HG03025 (cell line): Measurements from ENCODE around the gene OR2A2.
"Not testable (repeated sequence)": the region's sequence is repeated elsewhere in the genome, so short reads cannot be mapped to it uniquely, and the experiment has no call there.

Experiments
- ATAC-seq: cut with Tn5 transposase; IDR thresholded peaks from one replicate; pipeline ENCODE4 v1.9.1; 2021; ENCODE audit warnings: mild to moderate bottlenecking, moderate library complexity; ENCODE audit not compliant: unreplicated experiment, low FRiP score

The OR2A2 gene, protein sequence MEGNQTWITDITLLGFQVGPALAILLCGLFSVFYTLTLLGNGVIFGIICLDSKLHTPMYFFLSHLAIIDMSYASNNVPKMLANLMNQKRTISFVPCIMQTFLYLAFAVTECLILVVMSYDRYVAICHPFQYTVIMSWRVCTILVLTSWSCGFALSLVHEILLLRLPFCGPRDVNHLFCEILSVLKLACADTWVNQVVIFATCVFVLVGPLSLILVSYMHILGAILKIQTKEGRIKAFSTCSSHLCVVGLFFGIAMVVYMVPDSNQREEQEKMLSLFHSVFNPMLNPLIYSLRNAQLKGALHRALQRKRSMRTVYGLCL

DNA sequence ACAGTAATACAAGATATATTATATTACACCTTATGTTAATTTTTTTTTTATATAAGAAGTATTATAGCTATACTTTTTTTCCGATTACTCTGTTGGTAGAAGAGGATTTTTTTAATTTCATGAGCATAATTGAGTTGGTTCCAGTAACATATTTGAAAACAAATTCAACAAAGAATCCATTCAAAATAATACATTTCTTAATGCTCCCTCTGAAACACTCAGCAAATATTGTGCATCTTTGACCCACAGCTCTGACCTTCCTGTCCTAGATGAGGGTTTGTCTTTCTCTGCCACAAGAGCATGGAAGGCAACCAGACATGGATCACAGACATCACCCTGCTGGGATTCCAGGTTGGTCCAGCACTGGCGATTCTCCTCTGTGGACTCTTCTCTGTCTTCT lies at the start of gene OR2A2:
TSS of gene OR2A2 (plus strand) at position 301 of the 400 bp plus-strand sequence. CDS start at position 301, 0 bp downstream.
- no peak for ATAC-seq

DNA sequence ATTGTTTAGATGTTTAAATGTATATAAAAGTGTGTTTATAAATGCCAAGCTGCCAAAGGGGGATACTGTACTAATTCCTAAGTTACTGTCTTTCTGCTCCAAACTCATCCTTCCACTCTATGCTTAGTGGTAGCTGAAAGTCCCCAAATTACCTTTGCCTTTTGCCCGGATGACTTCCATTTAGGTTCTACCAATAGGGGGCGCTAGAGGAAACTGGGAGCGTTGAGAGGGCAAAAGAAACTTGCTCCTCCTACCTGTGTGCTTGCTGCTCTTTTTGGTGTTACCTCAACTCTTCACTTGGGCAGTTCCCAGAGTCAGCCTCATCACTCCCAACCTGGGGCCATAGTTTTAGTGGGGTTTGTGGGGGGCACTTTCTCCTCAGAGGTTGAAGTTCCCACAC lies 45.7 kb upstream of the OR2A2 start:
- ATAC-seq, result no peak

DNA sequence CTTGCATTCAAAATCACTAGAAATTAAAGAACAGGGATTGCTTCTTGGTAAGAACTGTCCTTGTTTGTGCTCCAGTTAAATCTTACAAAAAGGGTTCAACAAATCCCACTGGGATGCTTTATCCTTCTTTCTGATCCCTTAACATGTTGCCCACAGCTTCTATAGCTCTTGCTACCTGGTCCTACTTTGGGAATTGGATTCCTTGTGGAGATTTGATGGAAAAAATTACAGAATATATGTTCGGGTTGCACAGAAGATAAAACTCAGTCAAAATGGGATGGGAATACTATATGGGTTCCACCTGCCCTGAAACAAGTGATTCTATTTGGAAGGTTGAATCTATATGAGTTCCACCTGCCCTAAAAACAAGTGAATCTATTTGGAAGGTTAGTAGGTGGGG lies 39.9 kb upstream of the OR2A2 start, which contains the start of gene OR2A25:
TSS of gene OR2A25 (plus strand) at position 301 of the 400 bp plus-strand sequence. CDS start 4,409 bp downstream, outside the sequence.
- ATAC-seq, result no peak

DNA sequence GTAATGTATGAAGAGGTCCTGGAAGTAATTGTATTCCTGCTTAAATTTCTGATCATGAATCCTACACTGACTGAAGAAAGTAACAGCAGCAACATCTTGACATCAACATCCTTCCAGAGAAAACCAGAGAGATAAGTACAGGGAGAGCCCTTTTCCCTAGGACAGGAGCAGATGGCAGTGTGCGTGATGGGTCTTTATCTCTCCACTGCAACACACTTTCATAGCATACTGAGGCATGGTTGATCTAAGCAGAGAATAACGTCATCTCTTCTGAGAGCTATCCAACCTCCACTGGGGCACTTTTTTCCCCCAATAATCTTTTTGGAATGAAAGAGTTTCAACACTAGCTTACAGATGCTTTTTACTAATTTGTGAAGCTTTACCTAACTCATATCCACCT lies 39.4 kb upstream of the OR2A2 start:
- ATAC-seq, result no peak

DNA sequence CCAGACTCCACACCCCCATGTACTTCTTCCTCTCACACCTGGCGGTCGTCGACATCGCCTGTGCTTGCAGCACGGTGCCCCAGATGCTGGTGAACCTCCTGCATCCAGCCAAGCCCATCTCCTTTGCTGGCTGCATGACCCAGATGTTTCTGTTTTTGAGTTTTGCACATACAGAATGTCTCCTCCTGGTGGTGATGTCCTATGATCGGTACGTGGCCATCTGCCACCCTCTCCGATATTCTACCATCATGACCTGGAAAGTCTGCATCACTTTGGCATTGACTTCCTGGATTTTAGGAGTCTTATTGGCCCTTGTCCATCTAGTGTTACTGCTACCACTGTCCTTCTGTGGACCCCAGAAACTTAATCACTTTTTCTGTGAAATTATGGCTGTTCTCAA lies 35.0 kb upstream of the OR2A2 start:
- ATAC-seq, result no peak

DNA sequence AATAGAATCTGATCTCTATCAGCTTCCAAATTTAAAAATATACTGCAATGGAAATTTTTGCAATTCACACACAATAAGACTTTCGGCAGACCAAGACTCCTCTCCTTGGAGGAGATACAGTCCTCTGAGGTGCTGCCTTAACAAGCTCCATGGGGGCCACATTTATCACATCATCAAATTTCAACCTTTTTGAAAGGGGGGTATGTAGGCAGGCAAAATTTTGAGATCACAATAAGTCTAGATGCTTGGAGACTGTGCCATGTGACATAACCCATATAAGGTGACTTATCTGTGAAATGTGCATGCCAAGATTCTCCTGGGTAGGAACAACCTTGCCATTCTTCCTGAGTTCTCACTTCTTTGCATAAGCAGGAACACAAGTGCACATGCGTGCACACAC lies 23.4 kb upstream of the OR2A2 start, which contains the start of gene OR2A12:
TSS of gene OR2A12 (plus strand) at position 301 of the 400 bp plus-strand sequence. CDS start 8,830 bp downstream, outside the sequence.
- no peak for ATAC-seq

DNA sequence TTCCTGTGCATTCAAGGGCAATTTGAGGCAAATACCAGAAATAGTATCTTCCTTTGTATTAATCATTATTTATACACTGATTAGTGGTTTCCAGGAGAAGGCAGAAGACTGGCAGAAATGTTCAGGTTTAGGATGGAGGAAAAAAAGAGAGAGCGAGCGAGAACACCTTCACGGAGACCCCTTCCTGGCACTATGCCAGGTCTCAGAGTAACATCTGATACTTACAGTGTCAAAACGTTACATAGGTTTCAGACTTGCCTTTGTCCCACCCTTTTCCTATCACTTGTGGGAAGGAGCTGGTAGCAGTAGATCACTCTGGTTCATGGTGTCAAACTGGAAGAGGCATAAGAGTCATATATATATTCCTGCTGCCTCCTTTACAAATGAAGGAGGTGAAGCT lies 22.7 kb upstream of the OR2A2 start:
- ATAC-seq, result no peak

DNA sequence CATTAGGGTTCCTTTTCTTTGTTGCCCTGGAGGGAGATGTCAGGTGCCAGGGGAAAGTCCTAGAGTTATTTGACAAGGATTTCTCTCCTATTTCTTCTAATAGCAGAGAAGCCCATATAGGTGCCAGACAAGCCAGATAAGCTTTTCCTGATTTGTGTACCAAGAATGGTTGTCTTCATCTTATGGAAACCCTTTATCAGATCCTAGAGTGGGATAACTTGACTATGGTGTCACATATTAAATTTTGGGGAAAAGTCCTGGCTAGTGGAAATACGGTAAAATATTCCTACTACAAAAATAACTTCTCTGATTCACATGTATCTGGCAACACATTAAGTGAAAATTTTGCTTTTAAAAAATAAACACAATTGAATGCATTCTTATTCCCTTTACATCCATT lies 22.2 kb upstream of the OR2A2 start:
- ATAC-seq, result no peak

DNA sequence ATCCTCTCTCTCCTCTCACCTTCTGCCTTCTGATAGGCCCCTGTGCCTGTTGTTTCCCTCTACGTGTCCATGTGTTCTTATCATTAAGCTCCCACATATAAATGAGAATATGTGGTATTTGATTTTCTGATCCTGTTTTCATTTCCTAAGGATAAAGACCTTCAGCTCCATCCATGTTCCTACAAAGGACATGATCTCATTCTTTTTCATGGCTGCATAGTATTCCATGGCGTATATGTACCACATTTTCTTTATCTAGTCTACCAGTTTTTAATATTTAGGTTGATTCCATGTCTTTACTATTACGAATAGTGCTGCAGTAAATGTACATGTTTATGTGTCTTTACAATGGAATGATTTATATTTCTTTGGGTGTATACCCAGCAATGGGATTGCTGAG lies 18.7 kb upstream of the OR2A2 start:
- no peak for ATAC-seq

DNA sequence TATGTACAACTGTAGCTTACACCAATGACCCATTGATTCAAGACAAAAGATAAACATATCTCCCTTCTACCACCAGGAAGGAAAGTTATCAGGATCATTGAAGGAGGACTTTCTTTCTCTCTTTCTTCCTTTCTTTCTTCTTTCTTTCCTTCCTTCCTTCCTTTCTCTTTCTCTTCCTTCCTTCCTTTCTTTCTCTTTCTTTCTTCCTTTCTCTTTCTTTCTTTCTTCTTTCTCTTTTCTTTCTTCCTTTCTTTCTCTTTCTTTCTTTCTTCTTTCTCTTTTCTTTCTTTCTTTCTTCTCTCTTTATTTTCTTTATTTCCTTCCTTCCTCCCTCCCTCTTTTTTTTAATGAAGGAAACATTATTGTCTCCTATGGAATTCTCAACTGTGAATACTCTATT lies 10.6 kb upstream of the OR2A2 start:
- ATAC-seq, result no peak

DNA sequence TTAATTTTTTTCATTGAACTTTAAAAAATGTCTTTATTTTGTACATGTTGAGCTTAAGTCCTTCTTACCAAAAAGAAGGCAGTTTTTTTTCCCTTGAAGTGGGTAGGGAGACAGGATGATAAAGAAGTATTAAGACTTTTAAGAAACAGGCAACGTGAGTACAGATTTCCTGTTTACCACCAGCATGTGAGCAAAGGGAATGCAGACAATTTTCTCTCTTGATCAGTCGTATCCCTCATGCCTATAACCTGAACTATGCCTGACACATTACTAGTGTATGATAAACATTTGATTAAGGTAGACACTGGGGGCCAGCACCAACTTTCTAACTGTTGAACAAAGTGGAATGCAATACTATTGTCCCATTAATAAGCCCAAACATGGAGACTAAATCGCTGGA lies 8.8 kb upstream of the OR2A2 start:
- ATAC-seq, result no peak

DNA sequence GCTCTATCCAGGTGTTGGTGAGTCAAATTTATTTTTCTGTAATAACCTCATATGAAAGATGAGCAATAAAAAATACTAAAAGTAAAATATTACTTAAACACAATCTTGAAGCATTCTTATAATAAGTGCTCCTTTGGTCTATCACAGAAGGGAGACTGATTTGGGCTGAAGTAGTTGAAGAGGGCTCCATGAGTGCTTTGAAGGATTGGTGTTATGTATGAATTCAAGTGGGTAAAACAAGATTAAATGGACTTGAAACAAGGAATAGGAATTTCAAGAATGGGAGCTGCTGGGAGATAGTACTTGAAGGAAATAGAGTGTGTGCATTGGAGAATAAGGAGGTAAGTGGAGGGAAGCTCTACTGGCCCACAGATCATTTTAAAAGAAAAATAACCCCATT lies 7.3 kb upstream of the OR2A2 start:
- no peak for ATAC-seq

DNA sequence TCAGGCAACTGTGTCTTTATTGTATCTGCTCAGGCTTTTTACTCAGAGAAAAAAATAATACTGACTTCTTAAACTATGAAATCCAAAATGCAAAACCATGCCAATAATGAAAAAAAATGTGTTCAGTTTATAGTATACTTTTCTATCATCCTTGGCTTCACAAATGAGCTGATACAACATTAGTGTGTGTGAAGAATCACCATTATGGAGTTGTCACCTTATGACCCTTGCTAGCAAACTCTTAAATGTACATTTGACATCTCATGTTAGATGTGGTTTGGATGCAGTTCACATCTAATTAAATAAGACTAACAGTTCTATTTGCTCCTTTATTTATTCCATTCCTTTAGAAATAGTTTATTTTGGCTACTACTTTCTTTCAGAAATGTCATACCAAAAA lies 4.2 kb upstream of the OR2A2 start:
- ATAC-seq, result no peak

DNA sequence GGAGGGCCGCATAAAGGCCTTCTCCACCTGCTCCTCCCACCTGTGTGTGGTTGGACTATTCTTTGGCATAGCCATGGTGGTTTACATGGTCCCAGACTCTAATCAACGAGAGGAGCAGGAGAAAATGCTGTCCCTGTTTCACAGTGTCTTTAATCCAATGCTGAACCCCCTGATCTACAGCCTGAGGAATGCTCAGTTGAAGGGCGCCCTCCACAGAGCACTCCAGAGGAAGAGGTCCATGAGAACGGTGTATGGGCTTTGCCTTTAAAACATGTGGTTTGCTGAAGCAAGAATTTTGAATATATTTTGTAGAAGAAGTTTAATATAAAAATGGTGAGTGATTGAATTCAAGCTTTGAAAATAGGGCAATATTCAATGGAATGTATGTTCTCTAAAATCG lies 889 bp downstream of the OR2A2 start:
- no peak for ATAC-seq

DNA sequence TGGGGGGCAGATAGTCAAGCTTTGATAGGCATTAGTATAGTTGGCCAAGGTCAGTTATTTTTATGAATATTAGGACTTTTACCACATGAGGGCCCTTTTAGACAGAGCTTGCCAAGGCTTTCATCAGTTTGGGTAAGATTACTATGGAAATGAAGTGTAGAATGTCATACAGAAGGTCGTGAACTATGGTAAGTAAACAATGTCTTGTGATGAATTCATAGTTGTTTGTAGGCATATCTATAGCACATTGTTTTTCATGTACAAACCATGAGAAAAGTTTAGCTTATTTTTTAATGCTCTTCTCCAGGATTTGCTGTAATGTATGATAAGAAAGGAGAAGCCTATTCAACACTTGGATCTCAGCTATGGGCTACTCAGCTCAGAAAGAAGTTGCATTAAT lies 4.3 kb downstream of the OR2A2 start:
- no peak for ATAC-seq

DNA sequence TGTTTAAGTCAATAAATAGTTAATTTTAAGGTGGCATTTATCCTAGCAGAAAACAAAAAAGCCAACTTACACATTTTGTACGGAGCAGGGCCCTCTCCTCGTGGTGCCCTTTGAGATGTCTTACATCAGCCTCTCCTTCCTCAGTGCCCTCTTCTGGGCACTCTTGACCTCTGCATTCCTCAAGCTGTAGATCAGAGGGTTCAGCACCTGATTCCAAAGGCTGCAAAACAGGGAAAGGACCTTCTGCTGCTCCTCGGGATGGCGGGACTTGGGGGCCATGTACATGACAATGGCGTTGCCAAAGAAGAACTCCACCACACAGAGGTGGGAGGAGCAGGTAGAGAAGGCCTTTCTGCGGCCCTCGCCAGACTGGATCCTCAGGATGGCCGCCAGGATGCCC lies 9.0 kb downstream of the OR2A2 start:
- no peak for ATAC-seq

DNA sequence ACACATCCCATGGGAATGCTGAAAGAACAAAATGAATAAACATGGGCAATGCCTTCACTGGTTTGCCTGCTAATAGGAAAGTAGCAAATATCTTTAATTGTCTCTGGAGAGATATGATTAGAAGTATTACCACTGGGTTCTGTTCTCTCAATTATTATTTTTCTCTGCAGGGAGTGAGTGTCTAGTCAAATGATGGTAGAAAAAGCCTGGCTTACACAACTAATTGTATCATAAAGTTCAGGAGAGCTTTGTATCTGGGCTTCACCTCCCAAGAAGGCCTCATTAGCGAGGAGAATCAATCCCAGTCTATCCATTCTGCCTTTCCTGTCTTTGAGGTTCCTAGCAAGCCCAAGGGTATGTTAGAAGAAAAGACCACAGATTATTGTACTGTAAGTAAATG lies 13.5 kb downstream of the OR2A2 start, which contains the start of gene OR2A14:
TSS of gene OR2A14 (plus strand) at position 301 of the 400 bp plus-strand sequence. CDS start 5,937 bp downstream, outside the sequence.
- ATAC-seq, result no peak

DNA sequence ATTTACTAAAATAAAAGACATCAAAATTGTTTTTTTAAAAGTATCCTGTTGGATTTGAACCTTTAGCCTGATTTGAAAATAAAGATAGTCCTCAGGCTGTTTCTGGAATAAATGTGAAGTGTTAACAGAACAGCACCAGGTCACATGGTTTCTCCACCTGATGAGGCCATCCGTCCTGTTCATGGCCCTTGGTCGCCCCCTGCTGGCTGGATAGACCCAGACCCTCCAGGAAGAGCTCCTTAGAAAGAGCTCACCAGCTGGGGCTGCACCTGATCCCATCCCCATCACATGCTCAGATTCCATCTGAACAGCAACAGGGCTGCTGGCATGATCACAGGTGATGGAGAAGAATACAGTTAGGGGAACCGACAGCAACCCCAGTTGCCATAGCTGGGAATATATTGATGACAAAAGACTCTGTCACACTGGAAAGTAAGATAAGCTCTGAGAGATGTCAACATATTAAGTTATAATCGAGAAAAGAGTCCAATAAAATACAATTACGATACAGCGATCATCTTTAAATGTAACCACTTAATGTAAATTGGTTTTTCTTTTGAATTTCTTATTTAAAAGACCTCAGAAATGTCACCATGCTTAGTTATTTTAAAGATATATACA lies 18.4 kb downstream of the OR2A2 start:
- peak; percentile 99 for ATAC-seq

DNA sequence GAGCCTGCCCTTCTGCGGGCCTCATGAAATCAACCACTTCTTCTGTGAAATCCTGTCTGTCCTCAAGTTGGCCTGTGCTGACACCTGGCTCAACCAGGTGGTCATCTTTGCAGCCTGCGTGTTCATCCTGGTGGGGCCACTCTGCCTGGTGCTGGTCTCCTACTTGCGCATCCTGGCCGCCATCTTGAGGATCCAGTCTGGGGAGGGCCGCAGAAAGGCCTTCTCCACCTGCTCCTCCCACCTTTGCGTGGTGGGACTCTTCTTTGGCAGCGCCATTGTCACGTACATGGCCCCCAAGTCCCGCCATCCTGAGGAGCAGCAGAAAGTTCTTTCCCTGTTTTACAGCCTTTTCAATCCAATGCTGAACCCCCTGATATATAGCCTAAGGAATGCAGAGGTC lies 20.2 kb downstream of the OR2A2 start:
- not testable (repeated sequence) for ATAC-seq

DNA sequence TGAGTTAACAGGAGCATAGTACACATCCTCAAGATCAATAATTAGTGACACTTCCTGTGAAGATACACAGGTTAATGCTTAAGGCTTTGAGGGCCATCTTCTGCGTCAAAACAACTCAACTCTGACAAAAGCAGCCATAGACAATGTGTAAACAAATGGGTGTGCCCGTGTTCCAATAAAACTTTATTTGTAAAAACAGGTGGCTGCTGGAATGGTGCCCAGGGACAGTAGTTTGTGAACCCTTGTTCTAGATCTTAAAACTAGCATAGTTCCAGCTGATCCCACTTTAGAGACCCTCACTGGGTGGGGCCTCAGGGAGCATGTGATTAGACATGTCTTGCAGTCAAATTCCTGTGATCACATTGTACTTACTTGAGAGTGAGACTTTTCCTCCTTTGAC lies 21.3 kb downstream of the OR2A2 start:
- ATAC-seq, result no peak

DNA sequence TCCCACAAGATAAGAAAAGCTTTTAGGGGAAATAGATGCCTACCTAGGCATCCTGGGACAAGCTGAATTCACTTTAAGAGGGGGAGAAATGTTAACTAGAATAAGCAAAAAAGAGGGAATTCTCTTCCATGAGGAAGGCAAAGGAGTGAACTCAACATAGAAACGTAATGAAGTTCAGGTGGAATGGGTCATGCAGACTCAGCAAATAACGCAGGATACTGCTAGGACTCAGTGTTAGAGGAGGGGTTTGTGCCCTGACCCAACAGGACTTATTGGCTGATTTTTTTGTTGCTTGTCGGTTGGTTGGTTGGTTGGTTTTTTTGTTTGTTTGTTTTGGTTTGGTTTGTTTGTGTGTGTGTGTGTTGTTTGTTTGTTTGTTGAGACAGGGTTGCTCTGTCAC lies 22.9 kb downstream of the OR2A2 start:
- no peak for ATAC-seq

DNA sequence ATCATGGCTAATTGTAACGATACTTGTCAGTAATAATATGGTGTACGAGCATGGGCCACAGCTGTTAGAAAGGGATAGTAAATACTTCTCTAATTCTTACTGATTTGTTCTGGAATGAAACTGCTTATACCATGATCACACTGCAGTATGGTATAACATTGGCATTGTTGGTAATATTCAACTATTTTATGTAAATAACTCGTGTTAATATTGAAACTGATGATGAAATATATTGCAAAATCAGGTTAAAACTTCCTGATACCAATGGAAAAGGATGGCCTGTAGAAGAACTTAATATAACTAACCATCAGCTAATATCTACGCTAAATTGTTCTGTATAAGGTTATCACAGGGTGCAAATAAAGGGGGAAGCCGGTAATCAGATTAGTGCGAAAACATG lies 23.9 kb downstream of the OR2A2 start:
- ATAC-seq, result no peak
